OCI-LY1 (cell line): ENCODE results near the gene HAPLN3.

Experiments used
- CTCF ChIP-seq: fragments of 200-600 bp; sonication (generic), shearing (Covaris generic); IDR thresholded peaks from 2 replicates; pipeline ENCODE4 v1.5.1; 2017; ENCODE audit warnings: mild to moderate bottlenecking, antibody characterized with exemption, low read length, moderate library complexity, mixed read lengths
- EZH2 ChIP-seq: fragments of 200-600 bp; sonication (generic), shearing (Covaris generic); IDR thresholded peaks from 2 replicates; pipeline ENCODE4 v1.8.0; 2017; ENCODE audit warnings: borderline replicate concordance, mixed run types, mild to moderate bottlenecking, antibody characterized with exemption, low read length, moderate library complexity, mixed read lengths

- no peak for TF ChIP-seq CTCF
- TF ChIP-seq EZH2 = no peak
Observed at GRCh38 chr15:88882785-88883184, 12.6 kb downstream of the HAPLN3 start.
